SK-N-SH treated with all-trans-retinoic acid at 6 μM for 48 hours (cell line): ENCODE data around the gene DAGLA.

Experiments used
- ESRRG ChIP-seq: fragments of 250-450 bp; sonication (Bioruptor Pico); IDR thresholded peaks from 2 replicates; pipeline ENCODE4 v1.6.1; 2021; ENCODE audit warnings: mild to moderate bottlenecking
- OSR1 ChIP-seq: fragments of 250-450 bp; sonication (Bioruptor Pico); IDR thresholded peaks from 2 replicates; pipeline ENCODE4 v1.8.0; 2022; ENCODE audit warnings: moderate library complexity, mild to moderate bottlenecking, inconsistent platforms
- ZFP30 ChIP-seq: fragments of 450-650 bp; formaldehyde crosslinking; IDR thresholded peaks from 2 replicates; pipeline ENCODE4 v1.5.0; 2022; ENCODE audit warnings: mild to moderate bottlenecking, moderate library complexity
- ZNF565 ChIP-seq: fragments of 450-650 bp; formaldehyde crosslinking; conservative IDR thresholded peaks from 2 replicates; pipeline ENCODE4 v1.5.0; 2020; ENCODE audit warnings: low read depth, mild to moderate bottlenecking, moderate library complexity
- TF ChIP-seq, protein P1 (sequence below): fragments of 250-450 bp; sonication (Bioruptor Pico); IDR thresholded peaks from 2 replicates; pipeline ENCODE4 v1.8.0; 2020; ENCODE audit warnings: mild to moderate bottlenecking, moderate library complexity, borderline replicate concordance

GRCh38 chr11:61690706-61691379, 10.7 kb downstream of the DAGLA start:
- no peak for TF ChIP-seq OSR1 (CRISPR knock-in tag)
- TF ChIP-seq ESRRG, result no peak
- TF ChIP-seq, protein P1, sequence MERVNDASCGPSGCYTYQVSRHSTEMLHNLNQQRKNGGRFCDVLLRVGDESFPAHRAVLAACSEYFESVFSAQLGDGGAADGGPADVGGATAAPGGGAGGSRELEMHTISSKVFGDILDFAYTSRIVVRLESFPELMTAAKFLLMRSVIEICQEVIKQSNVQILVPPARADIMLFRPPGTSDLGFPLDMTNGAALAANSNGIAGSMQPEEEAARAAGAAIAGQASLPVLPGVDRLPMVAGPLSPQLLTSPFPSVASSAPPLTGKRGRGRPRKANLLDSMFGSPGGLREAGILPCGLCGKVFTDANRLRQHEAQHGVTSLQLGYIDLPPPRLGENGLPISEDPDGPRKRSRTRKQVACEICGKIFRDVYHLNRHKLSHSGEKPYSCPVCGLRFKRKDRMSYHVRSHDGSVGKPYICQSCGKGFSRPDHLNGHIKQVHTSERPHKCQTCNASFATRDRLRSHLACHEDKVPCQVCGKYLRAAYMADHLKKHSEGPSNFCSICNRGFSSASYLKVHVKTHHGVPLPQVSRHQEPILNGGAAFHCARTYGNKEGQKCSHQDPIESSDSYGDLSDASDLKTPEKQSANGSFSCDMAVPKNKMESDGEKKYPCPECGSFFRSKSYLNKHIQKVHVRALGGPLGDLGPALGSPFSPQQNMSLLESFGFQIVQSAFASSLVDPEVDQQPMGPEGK, result no peak
- TF ChIP-seq ZFP30 (CRISPR knock-in tag), result no peak
- TF ChIP-seq ZNF565 (CRISPR knock-in tag), result no peak
